H1 (cell line): ENCODE results near the gene TSPEAR. TPM values are rescaled to one million over a fixed set of nuclear protein-coding genes. Genes with fewer than 3 reads are reported as not detected.

ENCODE experiments used
- ATF2 ChIP-seq: IDR thresholded peaks from 2 replicates; pipeline ENCODE4 v1.6.1; 2012; ENCODE audit warnings: low read length, inconsistent platforms
- KDM4A ChIP-seq: IDR thresholded peaks from one replicate; pipeline ENCODE4 v1.7.1; 2012; ENCODE audit warnings: low read depth, mild to moderate bottlenecking, moderate library complexity, low read length, inconsistent platforms; ENCODE audit not compliant: severe bottlenecking
- RNF2 ChIP-seq: fragments of 200-900, 300-1000 bp; sonication (generic); IDR thresholded peaks from 2 replicates; pipeline ENCODE4 v1.7.1; 2016; ENCODE audit warnings: borderline replicate concordance, low read depth, mild to moderate bottlenecking, antibody characterized with exemption, low read length; ENCODE audit not compliant: poor library complexity, severe bottlenecking; ENCODE audit errors: missing control alignments
- polyA plus RNA-seq, 7 experiments: library from polyadenylated mRNA; depleted of rRNA in 3 of 7; stranded (reverse) in 5 of 7; unstranded in 2 of 7; fragments of >200 nt in 5 of 7; fragments of 200-250 nt in 2 of 7; gene quantifications; 1 replicate in 5 of 7; 2 replicates in 1 of 7; 4 replicates in 1 of 7; pipeline versions ENCODE4 v1.2.1 to v1.2.3, GENCODE V29; 2011 to 2013; ENCODE audit warnings: missing spikeins in 2 of 7, mixed read lengths in 2 of 7
- total RNA-seq: library from RNA; stranded (reverse); fragmentation: NEBNext Ultra II Directional; extraction: Animal tissue kit (Norgen Biotek cat#: 25700); gene quantifications from 2 replicates; pipeline ENCODE4 v1.2.1, GENCODE V29; 2021

The TSPEAR gene
- total and polyA plus RNA-seq, 2 of the 8 experiments (the other 6 are each of a cell fraction or from before 2014, with no cell fraction given): 0.58 to 0.89 TPM

GRCh38 chr21:44556879-44557278 is 154.5 kb downstream of the TSPEAR start (continued):
- TF ChIP-seq ATF2 (no peak), KDM4A (no peak), RNF2 (no peak)
